NCI-H128 (cell line): ENCODE data around the gene TSPY8.
"Not testable (repeated sequence)": the region's sequence is repeated elsewhere in the genome, so short reads cannot be mapped to it uniquely, and the experiment has no call there.

ENCODE experiments used
- DNase-seq: peaks from one replicate; lab custom pipeline; 2025; ENCODE audit not compliant: unreplicated experiment; lab: John Stamatoyannopoulos, UW

Gene TSPY8

DNA sequence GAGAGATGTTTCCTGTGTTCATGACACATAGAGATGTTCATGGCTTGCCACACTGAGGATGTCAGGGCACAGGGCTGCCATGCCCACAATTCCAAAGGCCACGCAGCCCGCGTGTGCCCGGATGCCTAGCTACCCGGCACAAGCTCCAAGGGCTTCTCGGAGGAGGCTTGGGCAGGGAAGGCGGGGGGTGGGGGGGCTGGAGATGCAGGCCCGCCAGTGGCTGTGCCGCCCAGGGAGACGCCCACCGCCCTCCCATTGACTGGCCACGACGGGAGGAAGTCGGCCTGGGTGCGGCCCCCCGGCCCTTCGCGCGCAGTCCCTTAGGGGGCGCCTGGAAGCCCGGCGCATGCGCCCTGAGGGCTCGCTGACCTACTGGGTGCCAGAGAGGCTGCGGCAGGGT lies at the start of gene TSPY8:
TSS of gene TSPY8 (plus strand) at position 301 of the 400 bp plus-strand sequence. CDS start at position 347, 46 bp downstream.
- not testable (repeated sequence) for DNase-seq

GRCh38 chrY:9320996-9321395 lies 36.6 kb upstream of the TSPY8 start:
- DNase-seq: no peak

GRCh38 chrY:9337164-9337563 lies 20.4 kb upstream of the TSPY8 start, which contains the start of gene TSPY4:
TSS of gene TSPY4 (plus strand) at chrY:9337464. CDS start at chrY:9337510, 46 bp downstream.
- not testable (repeated sequence) for DNase-seq

DNA sequence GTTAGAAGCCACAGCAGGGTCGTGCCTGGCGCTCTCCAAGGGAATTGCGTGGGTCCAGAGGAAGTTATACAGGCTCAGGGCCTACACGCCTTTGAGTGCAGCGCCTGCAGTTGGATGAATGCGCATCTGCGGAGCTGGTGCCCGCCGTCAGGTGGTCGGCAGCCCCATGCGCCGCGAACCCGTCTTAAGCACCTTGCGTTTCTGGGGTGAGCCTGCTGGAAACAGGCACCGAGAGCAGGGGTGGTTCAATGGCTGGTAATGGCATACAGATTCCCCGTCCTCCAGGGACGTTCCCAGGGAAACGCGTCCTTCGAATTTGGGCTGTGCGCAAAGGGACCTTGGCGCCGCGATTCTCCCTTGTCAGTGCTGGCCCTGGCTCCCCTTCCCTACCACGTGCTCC lies 38.9 kb downstream of the TSPY8 start:
- DNase-seq: not testable (repeated sequence)

DNA sequence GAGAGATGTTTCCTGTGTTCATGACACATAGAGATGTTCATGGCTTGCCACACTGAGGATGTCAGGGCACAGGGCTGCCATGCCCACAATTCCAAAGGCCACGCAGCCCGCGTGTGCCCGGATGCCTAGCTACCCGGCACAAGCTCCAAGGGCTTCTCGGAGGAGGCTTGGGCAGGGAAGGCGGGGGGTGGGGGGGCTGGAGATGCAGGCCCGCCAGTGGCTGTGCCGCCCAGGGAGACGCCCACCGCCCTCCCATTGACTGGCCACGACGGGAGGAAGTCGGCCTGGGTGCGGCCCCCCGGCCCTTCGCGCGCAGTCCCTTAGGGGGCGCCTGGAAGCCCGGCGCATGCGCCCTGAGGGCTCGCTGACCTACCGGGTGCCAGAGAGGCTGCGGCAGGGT lies 40.5 kb downstream of the TSPY8 start, which contains the start of gene TSPY3:
TSS of gene TSPY3 (plus strand) at position 301 of the 400 bp plus-strand sequence. CDS start at position 347, 46 bp downstream.
- not testable (repeated sequence) for DNase-seq
